Pancreas (tissue), 10 donors: ENCODE results near the gene NFIA. TPM values are rescaled to one million over a fixed set of nuclear protein-coding genes. Genes with fewer than 3 reads are reported as not detected.

Source experiments
- ATAC-seq, 4 donors: fragments of 200-7000 bp; cut with Tn5 transposase; one replicate each; pipeline versions ENCODE4 v1.8.0 to v1.9.1; 2020; ENCODE audit warnings: mild to moderate bottlenecking in 4 of 4, moderate library complexity in 4 of 4
- DNase-seq, 6 donors: peaks; one replicate each; pipeline ENCODE4 v3.0.0-alpha.2; 2020
- FAIRE-seq: peaks from 2 replicates; lab custom pipeline; 2012; peaks lifted over from hg19 to GRCh38; lab: Jason Lieb, UNC
- H3K27ac ChIP-seq, 4 donors: fragments of 200-600 bp; sonication (generic); 1 replicate in 3 of 4; 2 replicates in 1 of 4; pipeline versions ENCODE4 v1.5.0 to v1.8.0; 2020
- H3K27me3 ChIP-seq, 4 donors: fragments of 200-600 bp; one replicate each; pipeline ENCODE4 v1.8.0; 2021
- H3K36me3 ChIP-seq, 3 donors: fragments of 200-600 bp; sonication (generic) in 1 of 3; one replicate each; pipeline versions ENCODE4 v1.5.0 to v1.8.0; 2020 to 2021
- H3K4me1 ChIP-seq, 3 donors: fragments of 200-600 bp; one replicate each; pipeline ENCODE4 v1.8.0; 2021
- H3K4me3 ChIP-seq, 4 donors: fragments of 200-600 bp; sonication (generic) in 2 of 4; one replicate each; pipeline versions ENCODE4 v1.5.0 to v1.8.0; 2020 to 2021
- H3K9me3 ChIP-seq, 4 donors: fragments of 200-600 bp; one replicate each; pipeline ENCODE4 v1.8.0; 2021
- CTCF ChIP-seq, 4 donors: fragments of 200-600 bp; sonication (generic) in 3 of 4; IDR thresholded peaks; one replicate each; pipeline versions ENCODE4 v1.5.0 to v1.8.0; 2021; ENCODE audit warnings: antibody characterized with exemption in 4 of 4
- WGBS, 2 donors: extraction: QIAGEN DNeasy Blood & Tissue Kit; methylation state at CpG; one replicate each; pipeline ENCODE4 v1.1.7; 2013; 5-methylcytosine and 5-hydroxymethylcytosine counted together
- intact Hi-C, 3 donors: fragments of 100-400 bp; cut with DNase I; formaldehyde crosslinking; loops; one replicate each; pipeline versions ENCODE4 v1.11.1 to v1.14.2; 2022
- polyA plus RNA-seq, 2 donors: library from polyadenylated mRNA; stranded (reverse); fragments of 200-250 nt; gene quantifications; one replicate each; pipeline ENCODE4 v1.2.3, GENCODE V29; 2013
- total RNA-seq, 6 donors: library from RNA; stranded (reverse); fragmentation: NEBNext Ultra II Directional in 4 of 6; extraction: Animal tissue kit (Norgen Biotek cat#: 25700) in 4 of 6; gene quantifications; one replicate each; pipeline versions ENCODE4 v1.2.1 to v1.2.4, GENCODE V29; 2021 to 2023
- donor health status: healthy with polysubstance abuse.
- donor health status: DM: no; HTN: no; CAD: no; lungs with moderate emphysema.
- donor health status: DM: no; HTN: no; CAD: no.
- donor health status: control.
- donor health status: control.
- donor health status: Bipolar disorder and iron deficiency.
- donor health status: DM: yes; HTN: yes; CAD: no.
- donor health status: DM: no; HTN: no; CAD: no.
- donor health status: DM: no; HTN: no; CAD: no.
- donor health status: DM: yes; HTN: yes; CAD: no.

The NFIA gene
- total and polyA plus RNA-seq, 8 donors, result 4.9 to 48.1 (median 30.2) TPM

GRCh38 chr1:61046434-61046833 is 35.9 kb upstream of the NFIA start:
- no peak overlapping the region for H3K4me3 ChIP-seq
- TF ChIP-seq CTCF (IDR thresholded peaks at IDR 0.05), result no peak
- H3K36me3 ChIP-seq, result no peaks in the 10 kb centered on the region
- H3K27me3 ChIP-seq, result no peaks in the 10 kb centered on the region
- no peak for DNase-seq
- no peak overlapping the region for H3K27ac ChIP-seq
- no peak for ATAC-seq
- H3K9me3 ChIP-seq, result no peaks in the 10 kb centered on the region
- no peak for FAIRE-seq
- WGBS, 2 donors, result 67 to 80% methylated on average over 3 of the region's 3 CpGs
- intact Hi-C loops, result loop anchor here in 2 of 3 donors (10.0 kb wide), 3 partner anchors 398 to 1072 kb away; no protein-coding TSS in a partner anchor
- peaks cover 0 to 7% (median 0%) of the 10 kb centered on the region in 3 donors for H3K4me1 ChIP-seq

GRCh38 chr1:61047061-61047460 is 35.3 kb upstream of the NFIA start:
- WGBS, 2 donors, result 92 to 95% methylated on average over 3 of the region's 3 CpGs
- H3K4me1 ChIP-seq, result peaks cover 0 to 7% (median 0%) of the 10 kb centered on the region in 3 donors
- DNase-seq, result no peak
- H3K4me3 ChIP-seq, result no peak overlapping the region
- H3K36me3 ChIP-seq, result no peaks in the 10 kb centered on the region
- ATAC-seq, result no peak
- no peak for FAIRE-seq
- H3K27ac ChIP-seq, result no peak overlapping the region
- intact Hi-C loops, result loop anchor here in 2 of 3 donors (10.0 kb wide), 3 partner anchors 398 to 1072 kb away; no protein-coding TSS in a partner anchor
- H3K27me3 ChIP-seq, result no peaks in the 10 kb centered on the region
- H3K9me3 ChIP-seq, result no peaks in the 10 kb centered on the region
- TF ChIP-seq CTCF (IDR thresholded peaks at IDR 0.05), result no peak

GRCh38 chr1:61049850-61050540 is 32.4 kb upstream of the NFIA start:
- no peak for FAIRE-seq
- WGBS, 2 donors, result 1 to 2% methylated on average over 48 of the region's 48 CpGs

GRCh38 chr1:61050541-61051442 is 31.6 kb upstream of the NFIA start:
- Histone ChIP-seq H3K9me3 (no peaks in the 10 kb centered on the region), H3K36me3 (no peaks in the 10 kb centered on the region), H3K27ac (peak overlapping the region; percentile 94 to 99 (median 96)), H3K4me1 (peaks cover 5 to 20% (median 6%) of the 10 kb centered on the region in 3 donors), H3K4me3 (peak overlapping the region; percentile 59 to 91 (median 84)), H3K27me3 (no peaks in the 10 kb centered on the region)
- FAIRE-seq, result no peak
- no peak for TF ChIP-seq CTCF (IDR thresholded peaks at IDR 0.05)
- peak; percentile 76 to 82 (median 76) for ATAC-seq
- 1% methylated on average over 50 to 85 of the region's 85 CpGs for WGBS, 2 donors
- intact Hi-C loops, result loop anchor here in 1 of 3 donors (10.0 kb wide), 1 partner anchor 284 kb away; no protein-coding TSS in a partner anchor
- DNase-seq, result peak; percentile 49 to 83 (median 64)

More at GRCh38 chr1:61049850-61050540, 32.4 kb upstream of the NFIA start:
- peak; percentile 83 to 94 (median 90) for ATAC-seq
- intact Hi-C loops, result loop anchor here in 2 of 3 donors (10.0 kb wide), 4 partner anchors 285 to 1075 kb away; no protein-coding TSS in a partner anchor
- peak; percentile 89 to 100 (median 96) for DNase-seq
- peak; percentile 94 to 99 (median 96) for TF ChIP-seq CTCF (IDR thresholded peaks at IDR 0.05)
- Histone ChIP-seq H3K27me3 (no peaks in the 10 kb centered on the region), H3K36me3 (no peaks in the 10 kb centered on the region), H3K9me3 (no peaks in the 10 kb centered on the region), H3K4me3 (peak overlapping the region; percentile 59 to 91 (median 84)), H3K27ac (peak overlapping the region; percentile 94 to 99 (median 96)), H3K4me1 (peaks cover 0 to 12% (median 3%) of the 10 kb centered on the region in 3 donors)
